Measurements from ENCODE around the gene PPP1R37. TPM values are rescaled to one million over a fixed set of nuclear protein-coding genes. Genes with fewer than 3 reads are reported as not detected.

PPP1R37 gene
- total and polyA plus RNA-seq, 2 of the 13 experiments (the other 11 are each of a cell fraction or from before 2014, with no cell fraction given): 9.0 to 14.3 TPM

GRCh38 chr19:45137179-45137761, 44.3 kb downstream of the PPP1R37 start:
- intact Hi-C loops (cut with micrococcal nuclease; ENCODE audit: unreplicated experiment): no loop called here
- no peak for TF ChIP-seq JUN (CRISPR knock-in tag; IDR thresholded peaks at IDR 0.05)
- ChIA-PET CTCF (ENCODE audit: low intra/inter-chr PET ratio, low total read pairs) (no interaction called here), POLR2A (no interaction called here)
- peaks cover 27% of the 10 kb centered on the region for H3K4me1 ChIP-seq (ENCODE audit: insufficient read depth, low read length)
- no peak overlapping the region for H3K27ac ChIP-seq (ENCODE audit: extremely low read length, insufficient read depth, low read length)
- H4K20me1 ChIP-seq (ENCODE audit: insufficient read depth, low read length): no peaks in the 10 kb centered on the region
- H3K27me3 ChIP-seq (ENCODE audit: control insufficient read depth in 1 of 2, insufficient read depth in 2 of 2, low read length in 2 of 2): no peaks in the 10 kb centered on the region
- no peak overlapping the region for H2AFZ ChIP-seq (ENCODE audit: low read length)
- no peaks in the 10 kb centered on the region for H3K9me3 ChIP-seq (ENCODE audit: low read length)
- H3K79me2 ChIP-seq (ENCODE audit: insufficient read depth, low read length): peaks cover 30% of the 10 kb centered on the region
- no peak for ATAC-seq
- no peak for FAIRE-seq
- BruUV-seq (replicated peaks): no TSS peak
- in situ Hi-C loops (cut with HindIII; ENCODE audit: extremely low pct_ligation_motif_present, low pct_unique_long_range_greater_than_20kb): no loop called here
- no peak for DNase-seq (ENCODE audit: low spot score)
- 96% methylated on average over 17 of the region's 17 CpGs for WGBS (ENCODE audit: low lambda C conversion rate)
- H3K4me3 ChIP-seq (replicated peaks in 1 of 3; ENCODE audit: insufficient read depth in 1 of 3, low read depth in 2 of 3, low read length in 3 of 3): no peak overlapping the region
- H3K9ac ChIP-seq (ENCODE audit: insufficient read depth, low read depth, low read length): no peak overlapping the region
- H3K36me3 ChIP-seq (replicated peaks in 1 of 2; ENCODE audit: control insufficient read depth in 1 of 2, insufficient read depth in 2 of 2, low read length in 2 of 2): peaks cover 4 to 8% of the 10 kb centered on the region in 2 experiments; a peak in 3 of 5 replicates
- H3K4me2 ChIP-seq (ENCODE audit: low read depth, low read length): no peak overlapping the region

- FAIRE-seq (no peak), DNase-seq (ENCODE audit: low spot score) (no peak), ATAC-seq (no peak)
- H3K36me3 ChIP-seq (replicated peaks in 1 of 2; ENCODE audit: control insufficient read depth in 1 of 2, insufficient read depth in 2 of 2, low read length in 2 of 2): peaks cover 8 to 10% of the 10 kb centered on the region in 2 experiments; a peak in 3 of 5 replicates
- no peak overlapping the region for H3K27ac ChIP-seq (ENCODE audit: extremely low read length, insufficient read depth, low read length)
- TF ChIP-seq ZNF557 (CRISPR knock-in tag; IDR thresholded peaks at IDR 0.05) (no peak), ZNF230 (CRISPR knock-in tag; IDR thresholded peaks at IDR 0.05) (no peak), GMEB2 (CRISPR knock-in tag; IDR thresholded peaks at IDR 0.05; ENCODE audit: low read depth) (no peak), SRSF4 (IDR thresholded peaks at IDR 0.05; ENCODE audit: low read depth, low read length, poor library complexity, severe bottlenecking) (no peak), RORA (CRISPR knock-in tag; IDR thresholded peaks at IDR 0.05) (no peak), YY1 (IDR thresholded peaks at IDR 0.05; ENCODE audit: insufficient read depth, insufficient replicate concordance, low read depth, low read length) (no peak), ZNF629 (CRISPR knock-in tag; conservative IDR thresholded peaks at IDR 0.05) (no peak), SMAD9 (CRISPR knock-in tag; IDR thresholded peaks at IDR 0.05) (no peak), ETV6 (CRISPR knock-in tag; conservative IDR thresholded peaks at IDR 0.05) (no peak), NRL (CRISPR knock-in tag; IDR thresholded peaks at IDR 0.05; ENCODE audit: borderline replicate concordance) (no peak)
- H3K9ac ChIP-seq (ENCODE audit: insufficient read depth, low read depth, low read length): no peak overlapping the region
- no TSS peak for BruUV-seq (replicated peaks)
- no peak overlapping the region for H3K4me3 ChIP-seq (replicated peaks in 1 of 3; ENCODE audit: insufficient read depth in 1 of 3, low read depth in 2 of 3, low read length in 3 of 3)
- H2AFZ ChIP-seq (ENCODE audit: low read length): no peak overlapping the region
- H3K27me3 ChIP-seq (ENCODE audit: control insufficient read depth in 1 of 2, insufficient read depth in 2 of 2, low read length in 2 of 2): no peaks in the 10 kb centered on the region
- 79% methylated on average over 4 of the region's 11 CpGs for WGBS (ENCODE audit: low lambda C conversion rate)
- ChIA-PET CTCF (ENCODE audit: low intra/inter-chr PET ratio, low total read pairs) (no interaction called here), POLR2A (interaction anchor here (1.3 kb wide), 1 partner anchor 40 kb away, joined by 3 read pairs; the partner anchor contains the start of gene TRAPPC6A)
- H3K79me2 ChIP-seq (ENCODE audit: insufficient read depth, low read length): peaks cover 24% of the 10 kb centered on the region
- no peaks in the 10 kb centered on the region for H4K20me1 ChIP-seq (ENCODE audit: insufficient read depth, low read length)
- no peak overlapping the region for H3K4me2 ChIP-seq (ENCODE audit: low read depth, low read length)
- H3K9me3 ChIP-seq (ENCODE audit: low read length): no peaks in the 10 kb centered on the region
- intact Hi-C loops (cut with micrococcal nuclease; ENCODE audit: unreplicated experiment): no loop called here
- peaks cover 27% of the 10 kb centered on the region for H3K4me1 ChIP-seq (ENCODE audit: insufficient read depth, low read length)
- in situ Hi-C loops (cut with HindIII; ENCODE audit: extremely low pct_ligation_motif_present, low pct_unique_long_range_greater_than_20kb): no loop called here
Measured at GRCh38 chr19:45138303-45138751, 45.3 kb downstream of the PPP1R37 start.

Data from HepG2 (cell line).